ENCODE results near the gene ABHD3.

GRCh38 chr18:21605213-21605612 is 99.4 kb downstream of the ABHD3 start:
- TF ChIP-seq CTCF (conservative IDR thresholded peaks at IDR 0.05; ENCODE audit: low read length) (no peak), EZH2phosphoT487 (IDR thresholded peaks at IDR 0.05; ENCODE audit: borderline replicate concordance, low read depth, low read length) (no peak)
